Umbilical cord (tissue), 2 donors: ENCODE results near the gene ZC3H15. TPM values are rescaled to one million over a fixed set of nuclear protein-coding genes. Genes with fewer than 3 reads are reported as not detected.

Experiments used
- DNase-seq: peaks from one replicate; pipeline ENCODE4 v3.0.0-alpha.2; 2015; ENCODE audit warnings: low spot score
- total RNA-seq: library from RNA; depleted of rRNA; stranded (reverse); fragments of >200 nt; gene quantifications from one replicate; pipeline ENCODE4 v1.2.3, GENCODE V29; 2014; ENCODE audit warnings: low replicate concordance; ENCODE audit not compliant: insufficient read depth

Gene ZC3H15
- total RNA-seq, 1 donor from 2014 or later = 54.9 TPM

GRCh38 chr2:186542002-186542401 lies 55.9 kb downstream of the ZC3H15 start:
- DNase-seq = no peak

GRCh38 chr2:186543561-186544131 lies 57.6 kb downstream of the ZC3H15 start:
- DNase-seq = peak; percentile 62

GRCh38 chr2:186544255-186544675 lies 58.2 kb downstream of the ZC3H15 start:
- peak; percentile 72 for DNase-seq

- no peak for DNase-seq
These were observed 60.8 kb downstream of the ZC3H15 start for GRCh38 chr2:186546846-186547245.

- no peak for DNase-seq
These were observed 65.4 kb downstream of the ZC3H15 start for GRCh38 chr2:186551323-186552050.

- peak; percentile 42 for DNase-seq
These were observed 68.4 kb downstream of the ZC3H15 start for GRCh38 chr2:186554429-186554828.

- DNase-seq = peak; percentile 43
These were observed 69.0 kb downstream of the ZC3H15 start for GRCh38 chr2:186554850-186555671.

GRCh38 chr2:186558512-186559276 lies 72.6 kb downstream of the ZC3H15 start:
- DNase-seq = no peak

Other genes with a start within 250 kb of the ZC3H15 start
- gene ITGAV, start 103.8 kb downstream of the ZC3H15 start, total RNA-seq = 285 TPM
- gene FAM171B, start 207.8 kb downstream of the ZC3H15 start, total RNA-seq = 7.2 TPM